ENCODE results near the gene C1QTNF5. TPM values are rescaled to one million over a fixed set of nuclear protein-coding genes. Genes with fewer than 3 reads are reported as not detected.
A peak's percentile ranks its signal among the peaks of the same experiment; 100 is the strongest.

C1QTNF5 gene
- total and polyA plus RNA-seq, 4 donors = 1.9 to 6.4 (median 3.3) TPM

- TF ChIP-seq EGR1 (IDR thresholded peaks at IDR 0.05; ENCODE audit: low read depth in 2 of 2) (no peak), FOXA1 (IDR thresholded peaks at IDR 0.05) (no peak), HNF4A (conservative IDR thresholded peaks at IDR 0.05) (no peak), JUND (IDR thresholded peaks at IDR 0.05) (no peak), NR2F2 (IDR thresholded peaks at IDR 0.05) (no peak), HNF4G (IDR thresholded peaks at IDR 0.05) (no peak), RAD21 (IDR thresholded peaks at IDR 0.05) (no peak), TAF1 (conservative IDR thresholded peaks at IDR 0.05) (no peak), ZBTB33 (IDR thresholded peaks at IDR 0.05) (no peak), SP1 (IDR thresholded peaks at IDR 0.05) (no peak), RXRA (IDR thresholded peaks at IDR 0.05) (no peak), FOXA2 (IDR thresholded peaks at IDR 0.05) (no peak), GABPA (IDR thresholded peaks at IDR 0.05 in 1 of 2, conservative IDR thresholded peaks at IDR 0.05 in 1 of 2) (no peak), YY1 (IDR thresholded peaks at IDR 0.05) (no peak), MAX (IDR thresholded peaks at IDR 0.05) (no peak)
- TF ChIP-seq, protein P1, sequence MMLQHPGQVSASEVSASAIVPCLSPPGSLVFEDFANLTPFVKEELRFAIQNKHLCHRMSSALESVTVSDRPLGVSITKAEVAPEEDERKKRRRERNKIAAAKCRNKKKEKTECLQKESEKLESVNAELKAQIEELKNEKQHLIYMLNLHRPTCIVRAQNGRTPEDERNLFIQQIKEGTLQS (IDR thresholded peaks at IDR 0.05) = no peak
- TF ChIP-seq, protein P2, sequence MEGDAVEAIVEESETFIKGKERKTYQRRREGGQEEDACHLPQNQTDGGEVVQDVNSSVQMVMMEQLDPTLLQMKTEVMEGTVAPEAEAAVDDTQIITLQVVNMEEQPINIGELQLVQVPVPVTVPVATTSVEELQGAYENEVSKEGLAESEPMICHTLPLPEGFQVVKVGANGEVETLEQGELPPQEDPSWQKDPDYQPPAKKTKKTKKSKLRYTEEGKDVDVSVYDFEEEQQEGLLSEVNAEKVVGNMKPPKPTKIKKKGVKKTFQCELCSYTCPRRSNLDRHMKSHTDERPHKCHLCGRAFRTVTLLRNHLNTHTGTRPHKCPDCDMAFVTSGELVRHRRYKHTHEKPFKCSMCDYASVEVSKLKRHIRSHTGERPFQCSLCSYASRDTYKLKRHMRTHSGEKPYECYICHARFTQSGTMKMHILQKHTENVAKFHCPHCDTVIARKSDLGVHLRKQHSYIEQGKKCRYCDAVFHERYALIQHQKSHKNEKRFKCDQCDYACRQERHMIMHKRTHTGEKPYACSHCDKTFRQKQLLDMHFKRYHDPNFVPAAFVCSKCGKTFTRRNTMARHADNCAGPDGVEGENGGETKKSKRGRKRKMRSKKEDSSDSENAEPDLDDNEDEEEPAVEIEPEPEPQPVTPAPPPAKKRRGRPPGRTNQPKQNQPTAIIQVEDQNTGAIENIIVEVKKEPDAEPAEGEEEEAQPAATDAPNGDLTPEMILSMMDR (IDR thresholded peaks at IDR 0.05; ENCODE audit: low read depth, low read length, missing input control) = no peak
- TF ChIP-seq, protein P3, sequence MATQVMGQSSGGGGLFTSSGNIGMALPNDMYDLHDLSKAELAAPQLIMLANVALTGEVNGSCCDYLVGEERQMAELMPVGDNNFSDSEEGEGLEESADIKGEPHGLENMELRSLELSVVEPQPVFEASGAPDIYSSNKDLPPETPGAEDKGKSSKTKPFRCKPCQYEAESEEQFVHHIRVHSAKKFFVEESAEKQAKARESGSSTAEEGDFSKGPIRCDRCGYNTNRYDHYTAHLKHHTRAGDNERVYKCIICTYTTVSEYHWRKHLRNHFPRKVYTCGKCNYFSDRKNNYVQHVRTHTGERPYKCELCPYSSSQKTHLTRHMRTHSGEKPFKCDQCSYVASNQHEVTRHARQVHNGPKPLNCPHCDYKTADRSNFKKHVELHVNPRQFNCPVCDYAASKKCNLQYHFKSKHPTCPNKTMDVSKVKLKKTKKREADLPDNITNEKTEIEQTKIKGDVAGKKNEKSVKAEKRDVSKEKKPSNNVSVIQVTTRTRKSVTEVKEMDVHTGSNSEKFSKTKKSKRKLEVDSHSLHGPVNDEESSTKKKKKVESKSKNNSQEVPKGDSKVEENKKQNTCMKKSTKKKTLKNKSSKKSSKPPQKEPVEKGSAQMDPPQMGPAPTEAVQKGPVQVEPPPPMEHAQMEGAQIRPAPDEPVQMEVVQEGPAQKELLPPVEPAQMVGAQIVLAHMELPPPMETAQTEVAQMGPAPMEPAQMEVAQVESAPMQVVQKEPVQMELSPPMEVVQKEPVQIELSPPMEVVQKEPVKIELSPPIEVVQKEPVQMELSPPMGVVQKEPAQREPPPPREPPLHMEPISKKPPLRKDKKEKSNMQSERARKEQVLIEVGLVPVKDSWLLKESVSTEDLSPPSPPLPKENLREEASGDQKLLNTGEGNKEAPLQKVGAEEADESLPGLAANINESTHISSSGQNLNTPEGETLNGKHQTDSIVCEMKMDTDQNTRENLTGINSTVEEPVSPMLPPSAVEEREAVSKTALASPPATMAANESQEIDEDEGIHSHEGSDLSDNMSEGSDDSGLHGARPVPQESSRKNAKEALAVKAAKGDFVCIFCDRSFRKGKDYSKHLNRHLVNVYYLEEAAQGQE (IDR thresholded peaks at IDR 0.05) = no peak
- no peak for DNase-seq (ENCODE audit: low spot score)
- Histone ChIP-seq H3K9me3 (ENCODE audit: control insufficient read depth in 4 of 4, low read length in 3 of 4) (no peaks in the 10 kb centered on the region), H3K4me3 (ENCODE audit: low read depth in 1 of 3, low read length in 3 of 3) (no peak overlapping the region), H3K27ac (ENCODE audit: low read depth in 1 of 2, low read length in 2 of 2) (no peak overlapping the region), H3K36me3 (ENCODE audit: control insufficient read depth in 4 of 4, insufficient read depth in 3 of 4, low read depth in 1 of 4, low read length in 3 of 4) (no peaks in the 10 kb centered on the region), H3K9ac (ENCODE audit: low read depth in 1 of 2, low read length in 2 of 2) (peak overlapping the region in 1 of 2 donors; percentile 0), H3K27me3 (ENCODE audit: control insufficient read depth in 4 of 4, insufficient read depth in 4 of 4, low read length in 3 of 4) (no peaks in the 10 kb centered on the region), H3K4me1 (ENCODE audit: control insufficient read depth in 4 of 4, insufficient read depth in 4 of 4, low read length in 3 of 4) (peaks cover 10 to 21% (median 17%) of the 10 kb centered on the region in 4 donors)
- 12% methylated on average over 10 of the region's 10 CpGs for WGBS
Observed at GRCh38 chr11:119380827-119381180, 40.1 kb upstream of the C1QTNF5 start.
